ENCODE results near the gene RNF44. TPM values are rescaled to one million over a fixed set of nuclear protein-coding genes. Genes with fewer than 3 reads are reported as not detected.

The RNF44 gene
- total and polyA plus RNA-seq, 2 of the 4 experiments (the other 2 are of a cell fraction), result 0.54 to 12.4 TPM

- no peak overlapping the region for H3K23ac ChIP-seq (ENCODE audit: low read depth, low read length)
- no peak overlapping the region for H2BK5ac ChIP-seq (ENCODE audit: low read depth, low read length, poor library complexity, severe bottlenecking)
- intact Hi-C loops (cut with micrococcal nuclease) (no loop called here), in situ Hi-C loops (cut with MboI; ENCODE audit: low sequenced_read_pairs) (no loop called here), dilution Hi-C loops (cut with HindIII; ENCODE audit: low sequenced_read_pairs, unreplicated experiment) (no loop called here)
- H3K4ac ChIP-seq (ENCODE audit: low read depth, low read length), result no peak overlapping the region
- no peak overlapping the region for H3K9ac ChIP-seq (ENCODE audit: low read depth, low read length)
- CTCF ChIA-PET, result no interaction called here
- H3K4me2 ChIP-seq (ENCODE audit: low read depth, low read length), result no peak overlapping the region
- H2AK5ac ChIP-seq (ENCODE audit: low read depth, low read length), result no peak overlapping the region
- ATAC-seq (ENCODE audit: low read depth) (no peak), DNase-seq (no peak)
- 100% methylated on average over 2 of the region's 2 CpGs; no CpG with 5 or more reads in 1 of the 2 experiments for WGBS, 2 experiments (ENCODE audit: extremely low coverage in 2 of 2, insufficient read length in 1 of 2)
- no peak overlapping the region for H2BK20ac ChIP-seq (ENCODE audit: low read depth, low read length)
- H3K4me3 ChIP-seq (ENCODE audit: insufficient read depth, low read depth, low read length), result no peak overlapping the region
- POLR2A ChIA-PET (ENCODE audit: unreplicated experiment), result interaction anchor here (0.5 kb wide), 1 partner anchor 69 kb away, joined by 7 read pairs; no protein-coding TSS in a partner anchor
- H3K56ac ChIP-seq (ENCODE audit: extremely low read depth, insufficient read depth, low read length), result no peak overlapping the region
- no peaks in the 10 kb centered on the region for H3K4me1 ChIP-seq (ENCODE audit: control insufficient read depth, insufficient read depth, low read length)
- H2AK9ac ChIP-seq (replicated peaks; ENCODE audit: low read depth, low read length, poor library complexity), result no peak overlapping the region
- no peak overlapping the region for H4K8ac ChIP-seq (ENCODE audit: low read depth in 2 of 2, low read length in 2 of 2)
- H2BK120ac ChIP-seq (ENCODE audit: low read depth, low read length), result no peak overlapping the region
- H4K91ac ChIP-seq (ENCODE audit: insufficient read depth, low read depth, low read length), result no peak overlapping the region
- peaks cover 0 to 11% of the 10 kb centered on the region in 2 experiments; a peak in 1 of 4 replicates for H3K79me1 ChIP-seq (ENCODE audit: low read depth in 1 of 2, low read length in 2 of 2)
- H4K5ac ChIP-seq (ENCODE audit: low read depth, low read length), result no peak overlapping the region
- H3K9me1 ChIP-seq (ENCODE audit: insufficient read depth, low read length), result no peaks in the 10 kb centered on the region
- H3K27me3 ChIP-seq (ENCODE audit: control insufficient read depth, insufficient read depth, low read length), result no peaks in the 10 kb centered on the region
- no peak overlapping the region for H2AFZ ChIP-seq (replicated peaks; ENCODE audit: low read length, poor library complexity)
- H3K14ac ChIP-seq (replicated peaks; ENCODE audit: low read depth, low read length), result no peak overlapping the region
- H2BK15ac ChIP-seq (ENCODE audit: low read depth, low read length), result no peak overlapping the region
- no peak overlapping the region for H3K18ac ChIP-seq (ENCODE audit: low read depth, low read length)
- no peak overlapping the region for H3K27ac ChIP-seq (ENCODE audit: insufficient read depth, low read length)
- TF ChIP-seq CEBPB (IDR thresholded peaks at IDR 0.05; ENCODE audit: low read depth, low read length) (no peak), CTCF (conservative IDR thresholded peaks at IDR 0.05; ENCODE audit: low read depth, low read length) (no peak), CHD1 (IDR thresholded peaks at IDR 0.05; ENCODE audit: low read depth, low read length) (no peak), ELK1 (IDR thresholded peaks at IDR 0.05; ENCODE audit: borderline replicate concordance, low read depth, low read length) (no peak), MXI1 (IDR thresholded peaks at IDR 0.05; ENCODE audit: borderline replicate concordance, low read depth, low read length) (no peak), SMC3 (IDR thresholded peaks at IDR 0.05; ENCODE audit: low read depth, low read length) (no peak), BHLHE40 (IDR thresholded peaks at IDR 0.05; ENCODE audit: low read depth, low read length) (no peak), POLR2A (IDR thresholded peaks at IDR 0.05; ENCODE audit: low read depth, low read length) (no peak), USF2 (IDR thresholded peaks at IDR 0.05; ENCODE audit: low read depth, low read length) (no peak), FOS (IDR thresholded peaks at IDR 0.05; ENCODE audit: low read depth, low read length) (no peak), MAFK (IDR thresholded peaks at IDR 0.05; ENCODE audit: low read depth, low read length) (no peak), NFE2L2 (IDR thresholded peaks at IDR 0.05; ENCODE audit: low read depth, low read length) (no peak), RAD21 (IDR thresholded peaks at IDR 0.05; ENCODE audit: low read length) (no peak), MAZ (IDR thresholded peaks at IDR 0.05; ENCODE audit: borderline replicate concordance, low read depth, low read length) (no peak), RFX5 (IDR thresholded peaks at IDR 0.05; ENCODE audit: low read depth, low read length) (no peak), RCOR1 (IDR thresholded peaks at IDR 0.05; ENCODE audit: insufficient replicate concordance, low read length) (no peak)
- no peaks in the 10 kb centered on the region for H4K20me1 ChIP-seq (ENCODE audit: insufficient read depth, low read length)
- no TSS peak for BruUV-seq (replicated peaks)
- no peaks in the 10 kb centered on the region for H3K9me3 ChIP-seq (ENCODE audit: control insufficient read depth, insufficient read depth, low read length)
- peaks cover 36% of the 10 kb centered on the region for H3K36me3 ChIP-seq (ENCODE audit: control insufficient read depth, insufficient read depth, low read length)
These were observed 29.3 kb downstream of the RNF44 start for GRCh38 chr5:176507911-176508310.

All from IMR-90 (cell line).